Measurements from ENCODE around the gene MAPK8.
"Not testable (repeated sequence)": the region's sequence is repeated elsewhere in the genome, so short reads cannot be mapped to it uniquely, and the experiment has no call there.

MAPK8 gene

DNA sequence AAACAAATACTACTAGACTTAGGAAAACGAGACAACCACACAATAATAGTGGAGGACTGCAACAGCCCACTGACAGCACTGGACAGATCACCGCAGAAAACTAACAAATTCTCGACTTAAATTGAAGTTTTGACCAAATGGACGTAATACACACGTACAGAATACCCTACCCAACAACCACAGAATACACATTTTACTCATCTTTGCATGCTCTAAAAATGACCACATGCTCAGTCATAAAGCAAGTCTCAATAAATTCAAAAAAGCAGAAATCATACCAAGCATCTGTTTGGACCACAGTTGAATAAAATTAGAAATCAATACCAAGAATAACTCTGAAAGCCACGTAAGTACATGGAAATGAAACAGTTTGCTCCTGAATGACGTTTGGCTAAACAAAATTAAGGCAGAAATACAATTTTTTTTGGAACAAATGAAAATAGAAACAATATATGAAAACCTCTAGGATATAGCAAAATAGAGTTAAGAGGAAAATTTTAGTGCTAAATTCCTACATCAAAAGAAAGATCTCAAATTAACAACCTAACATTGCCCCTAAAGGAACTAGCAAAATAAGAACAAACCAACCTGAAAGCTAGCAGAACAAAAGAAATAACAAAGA, 30.6 kb downstream of the MAPK8 start:
- no peak for DNase-seq

DNA sequence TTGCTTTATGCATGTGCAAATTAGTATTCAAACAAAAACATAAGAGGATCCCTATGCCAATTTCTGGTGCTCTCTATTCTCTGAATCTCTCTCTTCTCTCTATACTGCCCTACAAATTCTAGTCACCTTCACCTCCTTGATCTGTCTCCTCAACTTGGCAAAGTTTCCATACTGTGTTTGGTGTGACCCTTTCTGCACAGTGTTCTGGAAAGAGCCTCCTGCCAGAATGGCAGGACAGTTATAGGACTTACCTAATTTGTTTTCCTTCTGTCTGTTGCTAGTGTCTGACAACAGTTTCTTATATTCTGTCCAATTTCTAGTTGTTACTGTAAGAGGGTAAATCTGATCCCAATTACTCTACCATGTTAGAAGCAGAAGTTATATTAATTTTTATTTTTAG, 34.3 kb downstream of the MAPK8 start:
- no peak for DNase-seq

DNA sequence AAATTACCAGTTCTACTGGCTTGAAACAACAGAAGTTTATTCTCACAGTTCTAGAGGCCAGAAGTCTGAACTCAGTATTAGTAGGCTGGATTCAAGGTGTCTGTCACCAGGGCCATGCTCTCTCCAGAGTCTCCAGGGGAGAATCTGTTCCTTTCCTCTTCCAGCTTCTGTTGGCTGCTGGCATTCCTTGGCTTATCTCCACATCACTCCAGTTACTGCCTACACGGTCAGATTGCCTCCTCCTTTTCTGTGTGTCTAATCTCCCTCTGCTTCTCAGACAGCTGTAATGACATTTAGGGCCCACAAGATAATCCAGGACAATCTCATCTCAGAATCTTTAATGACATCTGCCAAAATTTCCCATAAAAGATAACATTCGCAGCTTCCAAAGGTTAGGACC, 36.6 kb downstream of the MAPK8 start:
- DNase-seq: no peak

- DNase-seq: no peak
Observed at GRCh38 chr10:48343921-48344598, 37.6 kb downstream of the MAPK8 start.

DNA sequence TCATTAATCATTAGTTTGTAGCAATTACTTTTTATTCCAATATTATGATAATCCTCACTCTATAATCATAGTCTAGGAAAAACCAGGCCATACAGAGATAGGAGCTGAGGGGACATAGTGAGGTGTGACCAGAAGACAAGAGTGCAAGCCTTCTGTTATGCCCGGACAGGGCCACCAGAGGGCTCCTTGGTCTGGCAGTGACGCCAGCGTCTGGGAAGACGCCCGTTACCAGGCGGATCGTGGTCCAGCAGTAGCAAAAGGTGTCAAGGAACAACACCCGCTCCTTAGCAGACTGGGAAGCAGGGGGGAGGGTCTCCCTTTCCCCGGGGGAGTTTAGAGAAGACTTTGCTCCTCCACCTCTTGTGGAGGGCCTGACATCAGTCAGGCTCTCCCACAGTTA, 39.8 kb downstream of the MAPK8 start:
- not testable (repeated sequence) for DNase-seq

DNA sequence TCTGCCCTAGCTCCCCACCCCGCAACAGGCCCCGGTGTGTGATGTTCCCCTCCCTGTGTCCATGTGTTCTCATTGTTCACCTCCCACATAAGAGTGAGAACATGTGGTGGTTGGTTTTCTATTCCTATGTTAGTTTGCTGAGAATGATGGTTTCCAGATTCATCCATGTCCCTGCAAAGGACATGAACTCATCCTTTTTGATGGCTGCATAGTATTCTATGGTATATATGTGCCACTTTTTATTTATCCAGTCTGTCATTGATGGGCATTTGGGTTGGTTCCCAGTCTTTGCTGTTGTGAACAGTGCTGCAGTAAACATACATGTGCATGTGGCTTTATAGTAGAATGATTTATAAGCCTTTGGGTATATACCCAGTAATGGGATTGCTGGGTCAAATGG, 41.1 kb downstream of the MAPK8 start:
- DNase-seq: not testable (repeated sequence)

GRCh38 chr10:48347943-48348342, 41.5 kb downstream of the MAPK8 start:
- DNase-seq: not testable (repeated sequence)

DNA sequence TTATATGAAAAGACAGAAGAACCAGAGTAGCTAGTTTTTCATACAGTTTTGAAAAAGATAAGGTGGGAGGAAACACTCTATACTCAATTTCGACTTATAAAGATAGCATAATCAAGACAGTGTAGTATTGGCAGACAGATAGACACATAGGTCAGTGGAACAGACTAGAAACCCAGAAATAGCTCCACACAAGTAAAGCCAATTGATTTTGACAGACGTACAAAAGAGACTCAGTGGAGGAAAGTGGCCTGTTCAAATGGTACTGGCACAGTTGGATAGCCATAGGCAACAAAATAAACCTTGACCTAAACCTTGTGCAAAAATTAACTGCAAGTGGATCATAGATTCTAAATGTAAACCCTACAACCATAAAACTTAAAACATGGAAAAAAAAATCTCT, 46.8 kb downstream of the MAPK8 start:
- no peak for DNase-seq

GRCh38 chr10:48357631-48358030, 51.2 kb downstream of the MAPK8 start:
- DNase-seq: no peak

- no peak for DNase-seq
Observed at GRCh38 chr10:48358162-48358561, 51.7 kb downstream of the MAPK8 start.

DNA sequence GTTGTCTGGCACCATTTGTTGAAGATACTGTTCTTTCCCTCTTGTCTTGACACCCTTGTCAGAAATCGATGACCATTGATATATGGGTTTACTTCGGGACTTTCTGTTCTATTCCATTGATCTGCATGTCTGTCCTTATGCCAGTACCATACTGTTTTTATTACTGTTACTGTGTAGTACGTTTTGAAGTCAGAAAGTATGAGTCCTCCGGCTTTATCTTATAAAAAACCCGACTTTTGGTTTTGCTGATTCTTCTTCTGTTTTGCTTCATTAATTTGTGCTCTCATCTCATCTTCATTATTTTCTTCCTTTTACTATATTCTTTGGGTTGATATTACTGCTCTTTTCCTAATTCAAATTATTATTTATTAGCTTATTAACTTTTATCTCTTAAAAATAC, 52.4 kb downstream of the MAPK8 start:
- DNase-seq: no peak

DNA sequence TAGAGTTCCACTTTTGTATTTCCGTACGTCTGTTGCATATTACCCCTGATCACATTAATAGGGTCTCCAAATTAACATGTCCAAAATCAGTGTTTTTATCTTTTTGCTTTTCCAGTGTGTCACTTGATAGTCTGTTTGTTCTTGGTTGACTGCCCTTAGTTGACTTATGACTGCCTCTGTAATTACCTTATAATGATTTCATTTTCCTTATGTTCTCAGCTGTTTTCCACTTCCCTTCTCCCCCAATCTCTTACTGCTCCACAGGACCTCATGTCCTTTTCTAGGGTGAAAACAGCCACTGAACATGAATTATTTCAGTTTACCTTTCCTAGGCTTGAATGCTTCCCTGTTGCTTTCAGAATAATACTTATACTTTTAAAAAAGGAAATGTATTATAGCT, 54.7 kb downstream of the MAPK8 start:
- DNase-seq: no peak

DNA sequence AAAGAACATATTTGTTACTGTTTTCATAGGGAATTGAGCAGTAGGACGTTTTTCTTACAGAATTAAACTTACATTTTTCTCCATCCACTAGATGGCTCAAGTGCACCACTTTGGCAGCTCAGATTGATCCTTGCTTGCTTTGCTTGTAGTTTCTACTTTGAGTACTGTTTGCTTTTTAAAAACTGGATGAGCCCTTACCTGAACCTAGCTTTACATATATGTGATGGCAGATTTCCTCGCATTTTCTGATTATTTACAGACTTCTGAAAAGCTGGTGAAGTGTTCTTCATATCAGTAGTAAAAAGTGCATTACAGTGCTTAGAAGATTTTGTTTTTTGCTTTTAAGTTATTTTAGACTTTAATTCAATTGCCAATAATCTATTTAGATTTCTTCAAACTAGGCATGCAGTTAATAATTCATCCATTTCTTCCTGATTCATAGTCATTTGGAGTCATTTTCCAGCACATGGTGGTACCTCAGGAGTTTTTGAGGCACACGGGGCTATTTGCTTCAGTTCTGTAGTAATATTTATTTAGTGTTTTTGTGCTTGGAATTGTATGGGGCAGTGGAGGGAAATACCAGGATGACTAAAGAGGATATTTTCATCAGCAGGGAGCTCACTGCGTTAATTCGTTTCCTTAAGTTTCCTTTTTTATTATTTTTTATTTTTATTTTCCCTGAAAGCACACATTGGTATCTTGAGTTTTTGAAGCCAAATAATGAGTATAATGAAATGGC, 57.3 kb downstream of the MAPK8 start:
- DNase-seq: peak; percentile 70

DNA sequence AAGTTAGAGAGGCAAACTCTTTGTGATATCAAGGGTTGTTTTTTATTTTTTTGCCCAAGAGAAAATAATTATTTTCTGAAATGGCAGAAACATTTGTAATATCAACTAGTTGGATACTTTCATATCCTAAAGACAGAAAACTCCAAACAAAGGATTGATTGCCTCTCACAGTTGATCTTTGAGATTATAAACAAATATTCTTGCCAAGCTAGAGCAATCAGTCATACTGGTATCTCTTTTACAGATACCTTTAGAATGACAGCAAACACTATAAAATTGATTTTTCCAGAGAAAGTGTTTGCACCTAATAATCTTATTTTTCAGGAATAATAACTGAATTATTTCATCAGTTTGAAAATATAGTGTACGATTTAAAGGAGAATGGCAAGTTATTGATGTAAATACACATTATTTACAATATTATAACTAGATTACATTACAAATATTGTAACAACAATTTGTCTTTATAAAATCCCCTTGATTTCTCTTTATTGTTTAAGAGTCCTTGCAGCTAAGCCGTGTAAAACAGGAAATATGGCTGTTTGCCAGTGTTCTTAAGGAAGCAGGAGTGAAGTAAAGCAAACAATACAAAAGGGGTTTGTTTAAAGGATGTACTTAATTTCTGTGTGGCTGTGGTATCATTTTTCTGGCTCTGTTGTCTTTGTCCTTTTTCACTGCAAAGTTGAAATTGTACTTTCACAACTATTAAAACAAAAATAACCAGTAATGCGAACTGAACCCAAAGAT, 58.4 kb downstream of the MAPK8 start:
- DNase-seq: peak; percentile 63

GRCh38 chr10:48365668-48366067, 59.2 kb downstream of the MAPK8 start:
- peak; percentile 28 for DNase-seq

DNA sequence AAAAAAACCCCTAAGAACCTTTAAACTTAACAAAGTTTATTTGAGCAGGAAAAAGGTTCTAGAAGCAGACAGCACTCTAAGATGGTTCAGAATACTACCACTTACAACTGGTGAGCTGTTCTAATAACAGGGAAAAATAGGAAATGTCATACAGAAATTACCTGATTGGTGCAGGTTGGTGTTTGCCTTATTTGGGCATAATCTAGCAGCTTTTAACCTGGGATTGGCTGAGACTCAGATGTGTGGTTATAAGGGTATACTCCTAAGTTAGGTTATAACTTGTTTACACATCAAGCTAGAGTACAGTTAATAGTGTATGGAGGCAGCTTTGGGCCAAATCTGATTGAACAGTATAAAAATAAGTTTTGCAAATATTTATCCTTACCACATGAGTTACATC, 59.8 kb downstream of the MAPK8 start:
- DNase-seq: no peak

GRCh38 chr10:48369501-48369900, 63.0 kb downstream of the MAPK8 start:
- DNase-seq: no peak

- DNase-seq: peak; percentile 21
Observed at GRCh38 chr10:48377751-48378530, 71.5 kb downstream of the MAPK8 start.

- no peak for DNase-seq
Observed at GRCh38 chr10:48378675-48379074, 72.2 kb downstream of the MAPK8 start.

DNA sequence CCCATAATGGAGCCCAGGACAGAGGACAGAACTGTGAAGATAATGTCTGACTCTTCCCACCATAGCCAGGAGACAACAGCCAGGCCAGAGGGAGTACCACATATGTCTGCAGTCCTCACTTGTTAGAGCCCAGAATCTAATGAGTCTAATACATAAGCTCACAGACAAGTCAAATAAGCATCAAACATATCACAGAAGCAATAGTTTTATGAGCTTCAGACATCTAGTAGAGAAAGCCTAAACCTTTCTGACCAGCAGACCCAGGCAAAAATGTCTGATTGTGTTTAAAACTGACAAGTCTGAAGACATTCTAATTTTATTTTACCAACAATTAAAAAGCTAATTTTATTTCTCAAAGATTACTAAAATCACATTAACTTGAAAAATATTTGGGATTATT, 75.5 kb downstream of the MAPK8 start:
- DNase-seq: no peak

DNA sequence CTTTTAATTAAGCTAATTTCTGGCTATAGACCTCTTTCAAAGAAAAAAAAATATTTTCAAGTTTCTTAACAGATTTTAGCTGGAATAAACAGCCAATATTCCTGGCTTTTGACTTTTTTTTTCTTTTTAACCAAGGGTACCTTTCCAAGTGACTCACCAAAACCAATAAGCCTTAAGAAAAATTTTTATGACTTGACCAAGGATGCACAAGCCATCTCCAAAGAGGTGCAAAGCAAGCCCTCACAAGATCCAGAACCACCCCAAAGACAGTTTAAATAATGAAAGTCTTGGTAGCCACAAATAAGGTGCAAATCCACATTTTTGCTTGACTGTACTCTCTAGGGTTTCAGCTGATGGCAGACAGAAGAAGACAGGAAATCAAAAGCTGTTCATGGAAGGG, 76.5 kb downstream of the MAPK8 start:
- DNase-seq: no peak

DNA sequence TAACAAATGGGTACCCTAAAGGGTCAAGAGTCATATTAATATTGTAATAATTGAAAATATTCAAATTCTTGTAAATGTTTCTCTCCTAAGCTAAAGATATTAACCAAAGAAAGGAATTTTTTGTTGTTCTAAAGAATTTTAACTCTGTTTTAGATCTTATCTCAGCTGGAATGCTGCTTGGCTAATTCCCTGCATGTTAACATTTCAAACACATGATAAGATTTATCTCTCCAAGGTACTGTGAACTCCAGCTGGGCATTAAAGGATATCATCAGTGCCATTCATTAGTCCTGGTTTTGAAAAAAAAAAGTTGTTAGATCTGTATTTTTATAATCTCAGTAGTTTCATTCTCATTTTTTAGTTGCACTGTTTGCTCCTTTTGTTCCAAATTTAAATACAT, 76.9 kb downstream of the MAPK8 start:
- no peak for DNase-seq

GRCh38 chr10:48384699-48384982, 78.2 kb downstream of the MAPK8 start:
- DNase-seq: no peak

Measured in HCEC 1CT (cell line).